ENCODE data around the gene AKAP1.

GRCh38 chr17:57078274-57078673 is 6.8 kb upstream of the AKAP1 start:
- TF ChIP-seq CTCF (IDR thresholded peaks at IDR 0.05) (no peak), POLR2A (IDR thresholded peaks at IDR 0.05) (no peak)
